B cell (primary cell): ENCODE results near the gene ZNF317. TPM values are rescaled to one million over a fixed set of nuclear protein-coding genes. Genes with fewer than 3 reads are reported as not detected.
"Not testable (repeated sequence)": the region's sequence is repeated elsewhere in the genome, so short reads cannot be mapped to it uniquely, and the experiment has no call there.

Source experiments
- ATAC-seq: fragments of 200-7000 bp; cut with Tn5 transposase; one replicate; pipeline ENCODE4 v1.10.0; 2021; ENCODE audit warnings: low read depth, mild to moderate bottlenecking, moderate number of reproducible peaks, moderate library complexity
- CTCF ChIA-PET: fragments of 350-600 bp; sonication (Branson Sonifier 250); formaldehyde crosslinking; loops from one replicate; lab custom pipeline; 2021; ENCODE audit warnings: antibody characterized with exemption, inconsistent platforms; lab: Charles Lee
- POLR2A ChIA-PET: fragments of 350-600 bp; sonication (Branson Sonifier 250); formaldehyde crosslinking; loops from one replicate; lab custom pipeline; 2021; ENCODE audit warnings: antibody characterized with exemption; lab: Charles Lee
- DNase-seq: peaks from one replicate; pipeline ENCODE4 v3.0.0; 2013
- H2AFZ ChIP-seq: 2 replicates; pipeline ENCODE4 v1.6.1; 2012; ENCODE audit warnings: mild to moderate bottlenecking, low read depth, low read length; ENCODE audit not compliant: insufficient read depth, poor library complexity, severe bottlenecking
- H3K27ac ChIP-seq, 2 donors: 1 replicate in 1 of 2; 2 replicates in 1 of 2; pipeline ENCODE4 v1.5.1; 2012 to 2013; ENCODE audit warnings: low read length in 2 of 2, mild to moderate bottlenecking in 2 of 2, moderate library complexity in 1 of 2
- H3K27me3 ChIP-seq, 4 experiments: fragments of 200-600 bp in 1 of 4; sonication (generic) in 1 of 4; replicated peaks in 1 of 4; 1 replicate in 2 of 4; 2 replicates in 2 of 4; pipeline versions ENCODE4 v1.6.1 to v1.7.0; 2013 to 2016; ENCODE audit warnings: low read length in 3 of 4, mild to moderate bottlenecking in 2 of 4, mixed read lengths in 1 of 4, moderate library complexity in 1 of 4; ENCODE audit not compliant: insufficient read depth in 4 of 4, control insufficient read depth in 3 of 4; ENCODE audit errors: control extremely low read depth in 1 of 4
- H3K36me3 ChIP-seq, 2 experiments: replicated peaks in 1 of 2; 1 replicate in 1 of 2; 2 replicates in 1 of 2; pipeline versions ENCODE4 v1.6.1 to v1.7.1; 2013; ENCODE audit warnings: low read length in 1 of 2; ENCODE audit not compliant: insufficient read depth in 2 of 2, control insufficient read depth in 1 of 2; ENCODE audit errors: control extremely low read depth in 1 of 2, extremely low read depth in 1 of 2
- H3K4me1 ChIP-seq, 2 donors: fragments of 200-600 bp in 1 of 2; sonication (generic) in 1 of 2; 1 replicate in 1 of 2; 2 replicates in 1 of 2; pipeline versions ENCODE4 v1.5.1 to v1.6.1; 2013 to 2017; ENCODE audit warnings: low read length in 2 of 2; ENCODE audit not compliant: control insufficient read depth in 2 of 2, insufficient read depth in 2 of 2
- H3K4me2 ChIP-seq: replicated peaks from 2 replicates; pipeline ENCODE3; 2012; ENCODE audit warnings: mild to moderate bottlenecking, low read depth, low read length; ENCODE audit not compliant: poor library complexity, severe bottlenecking
- H3K4me3 ChIP-seq, 5 experiments: fragments of 200-600 bp in 1 of 5; sonication (generic) in 1 of 5; 1 replicate in 3 of 5; 2 replicates in 2 of 5; pipeline versions ENCODE4 v1.5.1 to v1.7.0; 2011 to 2016; ENCODE audit warnings: low read length in 4 of 5, mild to moderate bottlenecking in 4 of 5, low read depth in 2 of 5, control low read depth in 1 of 5, moderate library complexity in 1 of 5; ENCODE audit not compliant: insufficient read depth in 1 of 5; ENCODE audit errors: control extremely low read depth in 1 of 5, extremely low read depth in 1 of 5
- H3K79me2 ChIP-seq: fragments of 200-600 bp; sonication (generic); one replicate; pipeline ENCODE4 v1.6.0; 2016; ENCODE audit warnings: low read length; ENCODE audit not compliant: control insufficient read depth, insufficient read depth
- H3K9ac ChIP-seq: fragments of 200-600 bp; sonication (generic); 2 replicates; pipeline ENCODE4 v1.6.1; 2017; ENCODE audit warnings: mild to moderate bottlenecking, low read length, moderate library complexity
- H3K9me3 ChIP-seq, 3 donors: one replicate each; pipeline versions ENCODE4 v1.6.1 to v1.7.1; 2013; ENCODE audit warnings: low read length in 2 of 3; ENCODE audit not compliant: control insufficient read depth in 2 of 3, insufficient read depth in 1 of 3; ENCODE audit errors: control extremely low read depth in 1 of 3
- H4K20me1 ChIP-seq: 2 replicates; pipeline ENCODE4 v1.6.0; 2012; ENCODE audit warnings: mild to moderate bottlenecking, low read length; ENCODE audit not compliant: insufficient read depth, control insufficient read depth, poor library complexity, severe bottlenecking
- H3K27ac Mint-ChIP-seq: one replicate; pipeline ENCODE4 v1.8.0; 2021; ENCODE audit warnings: mixed read lengths
- H3K27me3 Mint-ChIP-seq: one replicate; pipeline ENCODE4 v1.8.0; 2021; ENCODE audit warnings: mixed read lengths
- H3K4me1 Mint-ChIP-seq: one replicate; pipeline ENCODE4 v1.8.0; 2021; ENCODE audit warnings: mixed read lengths
- H3K4me3 Mint-ChIP-seq: one replicate; pipeline ENCODE4 v1.8.0; 2021; ENCODE audit warnings: mixed read lengths
- H3K9me3 Mint-ChIP-seq: one replicate; pipeline ENCODE4 v1.8.0; 2022; ENCODE audit warnings: mixed read lengths; ENCODE audit not compliant: insufficient read depth
- CTCF ChIP-seq: fragments of 200-600 bp; IDR thresholded peaks from one replicate; pipeline ENCODE4 v1.8.0; 2022; ENCODE audit warnings: antibody characterized with exemption, mild to moderate bottlenecking
- EZH2 ChIP-seq: IDR thresholded peaks from 2 replicates; pipeline ENCODE4 v1.6.1; 2012; ENCODE audit warnings: borderline replicate concordance, low read depth, mild to moderate bottlenecking, moderate library complexity, low read length; ENCODE audit not compliant: insufficient read depth, poor library complexity, severe bottlenecking
- WGBS: methylation state at CpG from one replicate; pipeline ENCODE4 v1.1.5; 2013; ENCODE audit warnings: missing lambda C conversion rate; ENCODE audit not compliant: insufficient coverage; 5-methylcytosine and 5-hydroxymethylcytosine counted together
- intact Hi-C: fragments of 100-400 bp; cut with micrococcal nuclease; formaldehyde crosslinking; loops from one replicate; pipeline ENCODE4 v1.10.0; 2022
- polyA plus RNA-seq: library from polyadenylated mRNA; depleted of rRNA; stranded (reverse); fragments of >200 nt; gene quantifications from 2 replicates; pipeline ENCODE4 v1.2.3, GENCODE V29; 2012
- total RNA-seq, 2 donors: library from RNA; stranded (reverse); fragments of 120-200 nt in 1 of 2; gene quantifications; 1 replicate in 1 of 2; 2 replicates in 1 of 2; pipeline versions ENCODE4 v1.2.3 to v1.2.4, GENCODE V29; 2013 to 2022

ZNF317 gene
- total and polyA plus RNA-seq, 2 donors (not counting 1 experiment from before 2014, with no cell fraction given): 31.6 to 65.2 TPM

GRCh38 chr19:9187191-9187590, 47.0 kb downstream of the ZNF317 start:
- H4K20me1 ChIP-seq: no peaks in the 10 kb centered on the region
- H3K9me3 ChIP-seq: peaks cover 2 to 11% (median 7%) of the 10 kb centered on the region in 3 donors
- no peak overlapping the region for H3K4me3 ChIP-seq
- intact Hi-C loops: no loop called here
- H3K4me2 ChIP-seq: no peak overlapping the region
- ChIA-PET CTCF (no interaction called here), POLR2A (no interaction called here)
- H3K27ac ChIP-seq: no peak overlapping the region
- H3K27me3 ChIP-seq: no peaks in the 10 kb centered on the region
- no peaks in the 10 kb centered on the region for H3K36me3 ChIP-seq
- no peaks in the 10 kb centered on the region for H3K79me2 ChIP-seq
- H3K27me3 Mint-ChIP-seq: peaks cover 26% of the 10 kb centered on the region
- no peak overlapping the region for H3K27ac Mint-ChIP-seq
- H3K9ac ChIP-seq: no peak overlapping the region
- no peak for TF ChIP-seq EZH2
- TF ChIP-seq CTCF: no peak
- H3K4me1 ChIP-seq: no peaks in the 10 kb centered on the region
- ATAC-seq (no peak), DNase-seq (no peak)
- H2AFZ ChIP-seq: no peak overlapping the region
- H3K4me3 Mint-ChIP-seq: no peak overlapping the region
- no peaks in the 10 kb centered on the region for H3K4me1 Mint-ChIP-seq
- H3K9me3 Mint-ChIP-seq: peaks cover 12% of the 10 kb centered on the region
- WGBS: 77% methylated on average over 3 of the region's 6 CpGs

GRCh38 chr19:9189535-9189934, 49.3 kb downstream of the ZNF317 start:
- Histone ChIP-seq H3K4me1 (no peaks in the 10 kb centered on the region), H3K9ac (no peak overlapping the region), H3K9me3 (peaks cover 4 to 11% (median 7%) of the 10 kb centered on the region in 3 donors), H3K4me2 (no peak overlapping the region), H3K79me2 (no peaks in the 10 kb centered on the region), H2AFZ (no peak overlapping the region), H3K27me3 (no peaks in the 10 kb centered on the region), H3K27ac (no peak overlapping the region), H3K36me3 (no peaks in the 10 kb centered on the region), H4K20me1 (no peaks in the 10 kb centered on the region), H3K4me3 (no peak overlapping the region)
- no peak overlapping the region for H3K4me3 Mint-ChIP-seq
- H3K27me3 Mint-ChIP-seq: peaks cover 29% of the 10 kb centered on the region
- peaks cover 12% of the 10 kb centered on the region for H3K9me3 Mint-ChIP-seq
- POLR2A ChIA-PET: no interaction called here
- no peak overlapping the region for H3K27ac Mint-ChIP-seq
- no peak for DNase-seq
- intact Hi-C loops: no loop called here
- CTCF ChIA-PET: no interaction called here
- 78% methylated on average over 5 of the region's 7 CpGs for WGBS
- no peaks in the 10 kb centered on the region for H3K4me1 Mint-ChIP-seq
- no peak for TF ChIP-seq EZH2
- TF ChIP-seq CTCF: no peak
- ATAC-seq: no peak

- ATAC-seq, intact Hi-C loops, H2AFZ ChIP-seq, H3K4me3 Mint-ChIP-seq, H3K4me1 ChIP-seq, POLR2A ChIA-PET, H3K9me3 Mint-ChIP-seq, H3K9me3 ChIP-seq, H3K27ac Mint-ChIP-seq, H3K79me2 ChIP-seq, H3K4me3 ChIP-seq, DNase-seq, H3K27me3 ChIP-seq, H3K9ac ChIP-seq, H4K20me1 ChIP-seq, H3K36me3 ChIP-seq, H3K4me1 Mint-ChIP-seq, H3K27ac ChIP-seq, H3K4me2 ChIP-seq: not testable (repeated sequence)
- peaks cover 12% of the 10 kb centered on the region for H3K27me3 Mint-ChIP-seq
- CTCF ChIA-PET: interaction anchor here (1.3 kb wide), 1 partner anchor 389 kb away, joined by 4 read pairs; no protein-coding TSS in a partner anchor
- no CpG with 5 or more reads among the region's 2 CpGs for WGBS
These were observed 57.8 kb downstream of the ZNF317 start for GRCh38 chr19:9198044-9198443.
